Measurements from ENCODE around the gene VSTM4. TPM values are rescaled to one million over a fixed set of nuclear protein-coding genes. Genes with fewer than 3 reads are reported as not detected.

Gene VSTM4
- total RNA-seq, 2 donors from 2014 or later = 0.06 to 0.13 TPM

- Mint-ChIP-seq H3K4me1 (no peaks in the 10 kb centered on the region), H3K36me3 (ENCODE audit: low read depth) (no peaks in the 10 kb centered on the region), H3K4me3 (no peak overlapping the region), H3K27me3 (peaks cover 27% of the 10 kb centered on the region), H3K9me3 (peaks cover under 1% of the 10 kb centered on the region), H3K27ac (no peak overlapping the region)
- ATAC-seq (replicated peaks) = no peak
Measured at GRCh38 chr10:49116509-49117375, 1.4 kb upstream of the VSTM4 start.

GRCh38 chr10:49115796-49116508 is 630 bp upstream of the VSTM4 start:
- peak; percentile 67 for ATAC-seq (replicated peaks)
- no peaks in the 10 kb centered on the region for H3K9me3 Mint-ChIP-seq
- H3K27ac Mint-ChIP-seq = no peak overlapping the region
- no peaks in the 10 kb centered on the region for H3K4me1 Mint-ChIP-seq
- no peaks in the 10 kb centered on the region for H3K36me3 Mint-ChIP-seq (ENCODE audit: low read depth)
- H3K27me3 Mint-ChIP-seq = peaks cover 28% of the 10 kb centered on the region
- H3K4me3 Mint-ChIP-seq = no peak overlapping the region

- no peak for ATAC-seq (replicated peaks)
- no peaks in the 10 kb centered on the region for H3K36me3 Mint-ChIP-seq (ENCODE audit: low read depth)
- no peaks in the 10 kb centered on the region for H3K4me1 Mint-ChIP-seq
- no peak overlapping the region for H3K27ac Mint-ChIP-seq
- H3K27me3 Mint-ChIP-seq = peaks cover 28% of the 10 kb centered on the region
- peak overlapping the region; percentile 66 for H3K4me3 Mint-ChIP-seq
- H3K9me3 Mint-ChIP-seq = no peaks in the 10 kb centered on the region
Measured at GRCh38 chr10:49114718-49115014, 656 bp downstream of the VSTM4 start.

GRCh38 chr10:49113741-49114141 is 1.6 kb downstream of the VSTM4 start:
- Mint-ChIP-seq H3K4me3 (no peak overlapping the region), H3K27ac (no peak overlapping the region), H3K4me1 (no peaks in the 10 kb centered on the region), H3K36me3 (ENCODE audit: low read depth) (no peaks in the 10 kb centered on the region), H3K27me3 (peaks cover 28% of the 10 kb centered on the region), H3K9me3 (no peaks in the 10 kb centered on the region)
- ATAC-seq (replicated peaks) = no peak

DNA sequence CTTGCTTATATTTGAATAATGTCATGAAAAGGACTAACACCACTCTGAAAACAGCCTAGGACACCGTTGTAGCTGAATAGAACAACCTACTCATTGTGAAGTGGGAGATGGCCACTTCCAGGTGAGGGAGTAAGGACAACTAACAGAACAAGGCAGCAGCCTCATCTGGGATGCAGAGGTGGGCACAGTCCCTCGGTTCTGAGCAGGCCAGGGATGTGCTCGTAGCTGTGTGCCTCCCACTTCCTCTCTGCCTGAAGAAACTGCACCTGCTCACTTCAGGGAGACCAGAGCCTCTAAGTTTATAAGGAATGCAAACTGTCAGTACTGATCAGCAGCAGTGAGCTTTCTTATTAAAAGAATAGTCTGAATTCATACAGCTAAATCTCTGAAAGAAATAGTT is 2.5 kb downstream of the VSTM4 start:
- peaks cover 21% of the 10 kb centered on the region for H3K27me3 Mint-ChIP-seq
- ATAC-seq (replicated peaks) = no peak
- no peaks in the 10 kb centered on the region for H3K36me3 Mint-ChIP-seq (ENCODE audit: low read depth)
- H3K4me3 Mint-ChIP-seq = no peak overlapping the region
- H3K4me1 Mint-ChIP-seq = no peaks in the 10 kb centered on the region
- no peak overlapping the region for H3K27ac Mint-ChIP-seq
- H3K9me3 Mint-ChIP-seq = no peaks in the 10 kb centered on the region

DNA sequence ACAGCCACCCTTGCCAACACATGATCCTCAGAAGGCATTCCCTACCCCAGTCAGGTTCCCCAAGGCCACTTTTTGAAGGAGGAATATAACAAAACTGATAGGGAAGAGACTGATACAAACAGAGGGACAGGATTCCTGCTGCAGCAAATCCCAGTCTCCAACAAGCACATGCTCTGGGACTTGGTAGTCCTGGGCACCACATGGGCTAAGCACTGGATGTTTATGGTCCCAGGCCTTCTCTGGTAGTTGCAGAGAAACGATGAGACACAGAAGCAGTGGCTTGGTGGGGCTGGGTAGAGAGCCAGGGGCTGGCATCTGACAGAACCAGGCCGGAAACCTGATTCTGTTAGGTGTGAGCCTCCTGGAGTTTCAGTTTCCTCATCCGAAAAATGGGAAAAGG is 3.2 kb downstream of the VSTM4 start:
- H3K9me3 Mint-ChIP-seq = no peaks in the 10 kb centered on the region
- no peaks in the 10 kb centered on the region for H3K4me1 Mint-ChIP-seq
- no peak overlapping the region for H3K4me3 Mint-ChIP-seq
- no peak for ATAC-seq (replicated peaks)
- no peaks in the 10 kb centered on the region for H3K36me3 Mint-ChIP-seq (ENCODE audit: low read depth)
- peaks cover 20% of the 10 kb centered on the region for H3K27me3 Mint-ChIP-seq
- H3K27ac Mint-ChIP-seq = no peak overlapping the region

DNA sequence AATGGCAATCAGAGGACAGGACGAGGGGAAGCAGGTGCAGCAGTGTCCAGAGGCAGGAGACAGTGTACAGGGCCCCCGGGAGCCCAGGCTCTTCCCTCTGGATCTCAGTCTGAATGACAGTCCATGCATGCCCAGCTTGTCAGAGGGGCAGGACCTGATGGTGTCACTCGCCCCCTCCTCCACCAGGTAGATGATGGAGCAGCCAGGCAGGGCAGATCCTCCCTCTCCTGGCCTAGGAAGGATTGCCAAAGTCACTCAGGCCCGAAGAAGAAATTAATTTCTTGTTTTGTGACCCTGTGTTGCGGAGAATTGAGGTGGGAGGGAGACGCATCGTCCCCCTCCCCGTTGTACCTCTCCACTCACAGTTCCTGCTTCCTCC is 4.0 kb downstream of the VSTM4 start:
- Mint-ChIP-seq H3K9me3 (no peaks in the 10 kb centered on the region), H3K36me3 (ENCODE audit: low read depth) (no peaks in the 10 kb centered on the region), H3K27ac (no peak overlapping the region), H3K27me3 (peaks cover 19% of the 10 kb centered on the region), H3K4me3 (no peak overlapping the region), H3K4me1 (no peaks in the 10 kb centered on the region)
- no peak for ATAC-seq (replicated peaks)

GRCh38 chr10:49110684-49111319 is 4.5 kb downstream of the VSTM4 start:
- H3K4me1 Mint-ChIP-seq = no peaks in the 10 kb centered on the region
- no peaks in the 10 kb centered on the region for H3K9me3 Mint-ChIP-seq
- no peaks in the 10 kb centered on the region for H3K36me3 Mint-ChIP-seq (ENCODE audit: low read depth)
- ATAC-seq (replicated peaks) = no peak
- H3K27me3 Mint-ChIP-seq = peaks cover 14% of the 10 kb centered on the region
- no peak overlapping the region for H3K4me3 Mint-ChIP-seq
- no peak overlapping the region for H3K27ac Mint-ChIP-seq

- Mint-ChIP-seq H3K4me3 (no peak overlapping the region), H3K4me1 (no peaks in the 10 kb centered on the region)
- no peak for ATAC-seq (replicated peaks)
Measured at GRCh38 chr10:49109669-49110340, 5.5 kb downstream of the VSTM4 start.

GRCh38 chr10:49108656-49109055 is 6.7 kb downstream of the VSTM4 start:
- Mint-ChIP-seq H3K4me3 (no peak overlapping the region), H3K36me3 (ENCODE audit: low read depth) (no peaks in the 10 kb centered on the region), H3K4me1 (no peaks in the 10 kb centered on the region), H3K9me3 (peaks cover 4% of the 10 kb centered on the region), H3K27ac (no peak overlapping the region), H3K27me3 (peaks cover 17% of the 10 kb centered on the region)
- no peak for ATAC-seq (replicated peaks)

More at GRCh38 chr10:49109669-49110340, 5.5 kb downstream of the VSTM4 start:
- Mint-ChIP-seq H3K27ac (no peak overlapping the region), H3K36me3 (ENCODE audit: low read depth) (no peaks in the 10 kb centered on the region), H3K9me3 (no peaks in the 10 kb centered on the region), H3K27me3 (peaks cover 18% of the 10 kb centered on the region)

- H3K9me3 Mint-ChIP-seq = peaks cover 4% of the 10 kb centered on the region
- no peak overlapping the region for H3K27ac Mint-ChIP-seq
- H3K4me1 Mint-ChIP-seq = no peaks in the 10 kb centered on the region
- no peak overlapping the region for H3K4me3 Mint-ChIP-seq
- no peak for ATAC-seq (replicated peaks)
- peaks cover 13% of the 10 kb centered on the region for H3K27me3 Mint-ChIP-seq
- no peaks in the 10 kb centered on the region for H3K36me3 Mint-ChIP-seq (ENCODE audit: low read depth)
Measured at GRCh38 chr10:49107887-49108267, 7.4 kb downstream of the VSTM4 start.

- H3K36me3 Mint-ChIP-seq (ENCODE audit: low read depth) = no peaks in the 10 kb centered on the region
Measured at GRCh38 chr10:49107111-49107886, 8.0 kb downstream of the VSTM4 start.

GRCh38 chr10:49106451-49106850 is 8.9 kb downstream of the VSTM4 start:
- H3K9me3 Mint-ChIP-seq = peaks cover 4% of the 10 kb centered on the region
- H3K4me1 Mint-ChIP-seq = no peaks in the 10 kb centered on the region
- H3K27me3 Mint-ChIP-seq = peaks cover 12% of the 10 kb centered on the region
- no peak for ATAC-seq (replicated peaks)
- no peaks in the 10 kb centered on the region for H3K36me3 Mint-ChIP-seq (ENCODE audit: low read depth)
- H3K4me3 Mint-ChIP-seq = no peak overlapping the region
- no peak overlapping the region for H3K27ac Mint-ChIP-seq

More at GRCh38 chr10:49107111-49107886, 8.0 kb downstream of the VSTM4 start:
- Mint-ChIP-seq H3K9me3 (peaks cover 4% of the 10 kb centered on the region), H3K4me1 (no peaks in the 10 kb centered on the region), H3K27me3 (peaks cover 13% of the 10 kb centered on the region), H3K27ac (no peak overlapping the region), H3K4me3 (no peak overlapping the region)
- no peak for ATAC-seq (replicated peaks)

DNA sequence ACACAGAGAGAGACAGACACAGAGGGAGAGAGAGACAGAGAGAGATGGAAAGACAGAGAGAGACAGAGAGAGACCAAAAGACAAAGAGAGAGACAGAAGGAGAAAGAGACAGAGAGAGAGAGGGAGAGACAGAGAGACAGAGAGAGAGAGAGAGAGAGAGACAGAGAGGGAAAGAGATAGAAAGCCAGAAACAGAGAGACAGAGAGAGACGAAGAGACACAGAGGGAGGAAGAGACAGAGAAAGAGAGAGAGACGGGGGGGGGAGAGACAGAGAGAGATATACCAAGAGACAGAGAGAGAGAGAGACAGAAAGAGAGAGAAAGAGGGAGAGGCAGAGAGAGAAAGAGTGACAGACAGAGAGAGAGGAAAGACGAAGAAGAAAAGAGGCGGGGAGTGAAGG is 10.2 kb downstream of the VSTM4 start:
- Mint-ChIP-seq H3K4me1 (no peaks in the 10 kb centered on the region), H3K36me3 (ENCODE audit: low read depth) (no peaks in the 10 kb centered on the region), H3K27ac (peak overlapping the region; percentile 3), H3K27me3 (peaks cover 12% of the 10 kb centered on the region), H3K9me3 (peaks cover 4% of the 10 kb centered on the region), H3K4me3 (no peak overlapping the region)
- no peak for ATAC-seq (replicated peaks)

Measured in activated T-helper 17 cell treated with anti-CD3 and anti-CD28 coated beads, Interleukin-2, amount 50 U/mL, for 72 hours (primary cell).